Measurements from ENCODE around the gene PLXDC1.

DNA sequence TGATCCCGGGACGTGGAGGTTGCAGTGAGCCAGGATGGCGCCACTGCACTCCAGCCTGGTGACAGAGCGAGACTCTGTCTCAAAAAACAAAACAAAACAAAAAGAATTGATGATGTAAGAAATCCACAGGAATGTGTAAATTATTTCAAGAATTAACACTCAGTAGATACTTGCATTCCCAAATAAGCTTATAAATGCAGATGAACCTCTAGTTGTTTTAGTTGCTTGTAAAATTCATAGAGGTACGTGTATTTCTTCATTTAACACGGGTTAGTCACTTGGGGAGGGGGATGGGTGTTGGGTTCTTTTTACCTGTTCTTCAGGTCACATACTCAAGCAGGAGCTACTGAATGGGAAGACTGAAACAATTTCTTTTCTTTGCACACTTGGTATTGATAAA, 128.5 kb downstream of the PLXDC1 start:
- TF ChIP-seq, protein P1, sequence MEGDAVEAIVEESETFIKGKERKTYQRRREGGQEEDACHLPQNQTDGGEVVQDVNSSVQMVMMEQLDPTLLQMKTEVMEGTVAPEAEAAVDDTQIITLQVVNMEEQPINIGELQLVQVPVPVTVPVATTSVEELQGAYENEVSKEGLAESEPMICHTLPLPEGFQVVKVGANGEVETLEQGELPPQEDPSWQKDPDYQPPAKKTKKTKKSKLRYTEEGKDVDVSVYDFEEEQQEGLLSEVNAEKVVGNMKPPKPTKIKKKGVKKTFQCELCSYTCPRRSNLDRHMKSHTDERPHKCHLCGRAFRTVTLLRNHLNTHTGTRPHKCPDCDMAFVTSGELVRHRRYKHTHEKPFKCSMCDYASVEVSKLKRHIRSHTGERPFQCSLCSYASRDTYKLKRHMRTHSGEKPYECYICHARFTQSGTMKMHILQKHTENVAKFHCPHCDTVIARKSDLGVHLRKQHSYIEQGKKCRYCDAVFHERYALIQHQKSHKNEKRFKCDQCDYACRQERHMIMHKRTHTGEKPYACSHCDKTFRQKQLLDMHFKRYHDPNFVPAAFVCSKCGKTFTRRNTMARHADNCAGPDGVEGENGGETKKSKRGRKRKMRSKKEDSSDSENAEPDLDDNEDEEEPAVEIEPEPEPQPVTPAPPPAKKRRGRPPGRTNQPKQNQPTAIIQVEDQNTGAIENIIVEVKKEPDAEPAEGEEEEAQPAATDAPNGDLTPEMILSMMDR (conservative IDR thresholded peaks at IDR 0.05 in 1 of 2, IDR thresholded peaks at IDR 0.05 in 1 of 2; ENCODE audit: low read depth in 1 of 2, low read length in 2 of 2) = no peak
- no peak for TF ChIP-seq EZH2 (IDR thresholded peaks at IDR 0.05; ENCODE audit: low read length, missing control alignments)

Measured in fibroblast of lung (primary cell).